ENCODE measurements around the gene VEPH1.

DNA sequence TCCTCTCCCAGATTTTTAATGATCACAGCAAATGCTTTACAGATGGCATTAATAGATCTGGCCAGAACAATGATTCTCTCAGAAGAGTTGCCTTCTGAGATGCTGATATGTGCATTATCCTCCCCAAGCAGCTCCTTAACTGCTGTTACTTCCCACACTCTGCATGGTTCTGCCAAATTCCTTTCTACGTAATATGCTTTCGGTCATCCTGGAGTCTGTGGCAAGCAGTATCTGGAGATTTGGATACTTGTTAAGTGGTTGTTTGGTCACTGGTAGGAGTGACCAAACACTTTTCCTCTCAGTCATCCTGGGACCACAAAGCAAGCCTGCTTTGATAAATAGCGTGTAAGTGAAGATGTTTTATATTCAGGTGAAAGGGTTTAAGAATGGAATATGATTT is 272.1 kb downstream of the VEPH1 start:
- TF ChIP-seq, protein P1, sequence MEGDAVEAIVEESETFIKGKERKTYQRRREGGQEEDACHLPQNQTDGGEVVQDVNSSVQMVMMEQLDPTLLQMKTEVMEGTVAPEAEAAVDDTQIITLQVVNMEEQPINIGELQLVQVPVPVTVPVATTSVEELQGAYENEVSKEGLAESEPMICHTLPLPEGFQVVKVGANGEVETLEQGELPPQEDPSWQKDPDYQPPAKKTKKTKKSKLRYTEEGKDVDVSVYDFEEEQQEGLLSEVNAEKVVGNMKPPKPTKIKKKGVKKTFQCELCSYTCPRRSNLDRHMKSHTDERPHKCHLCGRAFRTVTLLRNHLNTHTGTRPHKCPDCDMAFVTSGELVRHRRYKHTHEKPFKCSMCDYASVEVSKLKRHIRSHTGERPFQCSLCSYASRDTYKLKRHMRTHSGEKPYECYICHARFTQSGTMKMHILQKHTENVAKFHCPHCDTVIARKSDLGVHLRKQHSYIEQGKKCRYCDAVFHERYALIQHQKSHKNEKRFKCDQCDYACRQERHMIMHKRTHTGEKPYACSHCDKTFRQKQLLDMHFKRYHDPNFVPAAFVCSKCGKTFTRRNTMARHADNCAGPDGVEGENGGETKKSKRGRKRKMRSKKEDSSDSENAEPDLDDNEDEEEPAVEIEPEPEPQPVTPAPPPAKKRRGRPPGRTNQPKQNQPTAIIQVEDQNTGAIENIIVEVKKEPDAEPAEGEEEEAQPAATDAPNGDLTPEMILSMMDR (IDR thresholded peaks at IDR 0.05) = no peak
- TF ChIP-seq EZH2 (IDR thresholded peaks at IDR 0.05; ENCODE audit: borderline replicate concordance, insufficient read depth, low read depth, low read length, poor library complexity, severe bottlenecking) = no peak

Data from B cell (primary cell).